Panc1 (cell line): ENCODE measurements around the gene SCG3. TPM values are rescaled to one million over a fixed set of nuclear protein-coding genes. Genes with fewer than 3 reads are reported as not detected.

Experiments
- ATAC-seq: fragments of 200-7000 bp; cut with Tn5 transposase; 2 replicates; pipeline ENCODE4 v1.9.1; 2020; ENCODE audit warnings: mild to moderate bottlenecking, moderate library complexity
- BruUV-seq: library from RNA; stranded (reverse); fragments of 400-500 nt; replicated peaks from 2 replicates; lab custom pipeline; 2021; lab: Mats Ljungman, UMichigan
- CTCF ChIA-PET: fragments of 300-600 bp; sonication (Branson Sonifier 250); formaldehyde crosslinking; loops from one replicate; lab custom pipeline; 2022; ENCODE audit warnings: antibody characterized with exemption; lab: Charles Lee
- POLR2A ChIA-PET: fragments of 300-600 bp; sonication (Branson Sonifier 250); formaldehyde crosslinking; loops from one replicate; lab custom pipeline; 2022; ENCODE audit warnings: antibody characterized with exemption; lab: Charles Lee
- DNase-seq: peaks from one replicate; pipeline ENCODE4 v3.0.0-alpha.2; 2010; ENCODE audit warnings: low read depth, low spot score
- H3K27ac ChIP-seq: 2 replicates; pipeline ENCODE4 v1.5.1; 2011; ENCODE audit warnings: mild to moderate bottlenecking, low read length, inconsistent platforms
- H3K27me3 ChIP-seq: fragments of 200-500 bp; sonication (Bioruptor generic); 2 replicates; pipeline ENCODE4 v1.6.0; 2014; ENCODE audit warnings: low read length, inconsistent platforms; ENCODE audit not compliant: control insufficient read depth, insufficient read depth
- H3K36me3 ChIP-seq: fragments of 200-500 bp; sonication (Bioruptor generic); 2 replicates; pipeline ENCODE4 v1.5.1; 2014; ENCODE audit warnings: inconsistent platforms, mild to moderate bottlenecking, low read length, moderate library complexity; ENCODE audit not compliant: control insufficient read depth, insufficient read depth
- H3K4me1 ChIP-seq: 2 replicates; pipeline ENCODE4 v1.5.1; 2011; ENCODE audit warnings: inconsistent platforms, mild to moderate bottlenecking, low read length, moderate library complexity; ENCODE audit not compliant: control insufficient read depth, insufficient read depth
- H3K4me3 ChIP-seq, 2 experiments: 2 replicates each; pipeline ENCODE4 v1.5.1; 2011 to 2012; ENCODE audit warnings: low read depth in 2 of 2, low read length in 2 of 2, mild to moderate bottlenecking in 2 of 2, inconsistent platforms in 1 of 2, moderate library complexity in 1 of 2
- H3K9me3 ChIP-seq: fragments of 200-500 bp; sonication (Bioruptor generic); 2 replicates; pipeline ENCODE4 v1.5.1; 2014; ENCODE audit warnings: low read depth, mild to moderate bottlenecking, inconsistent platforms, low read length, moderate library complexity; ENCODE audit not compliant: control insufficient read depth, insufficient read depth
- POLR2AphosphoS5 ChIP-seq: IDR thresholded peaks from 2 replicates; pipeline ENCODE4 v1.6.1; 2012; ENCODE audit warnings: mild to moderate bottlenecking, low read depth, low read length, moderate library complexity
- REST ChIP-seq, 2 experiments: IDR thresholded peaks; 2 replicates each; pipeline ENCODE4 v1.6.1; 2011 to 2012; ENCODE audit warnings: low read depth in 2 of 2, control low read depth in 1 of 2, low read length in 1 of 2, mild to moderate bottlenecking in 1 of 2, moderate library complexity in 1 of 2; ENCODE audit not compliant: insufficient read depth in 1 of 2
- SIN3A ChIP-seq: IDR thresholded peaks from 2 replicates; pipeline ENCODE4 v1.6.1; 2012; ENCODE audit warnings: low read depth, mild to moderate bottlenecking, low read length, moderate library complexity, borderline replicate concordance; ENCODE audit not compliant: insufficient read depth
- TCF7L2 ChIP-seq: IDR thresholded peaks from 2 replicates; pipeline ENCODE4 v1.6.1; 2011; ENCODE audit warnings: mild to moderate bottlenecking, low read depth, low read length, inconsistent platforms
- in situ Hi-C: cut with HindIII; loops from 2 replicates; pipeline ENCODE4 v1.10.0; 2016; ENCODE audit warnings: low sequenced_read_pairs, low pct_unique_long_range_greater_than_20kb
- intact Hi-C: fragments of 100-400 bp; cut with micrococcal nuclease; formaldehyde crosslinking; loops from one replicate; pipeline ENCODE4 v1.10.0; 2022; ENCODE audit not compliant: unreplicated experiment
- total RNA-seq: library from RNA; stranded (reverse); gene quantifications from one replicate; pipeline ENCODE4 v1.2.1, GENCODE V29; 2021; ENCODE audit not compliant: unreplicated experiment
- TF ChIP-seq, protein P1 (sequence below): fragments of 450-650 bp; IDR thresholded peaks from 2 replicates; pipeline ENCODE4 v1.5.1; 2017; ENCODE audit warnings: mild to moderate bottlenecking

SCG3 gene
- total RNA-seq, 1 experiment from 2014 or later = 0.62 TPM

DNA sequence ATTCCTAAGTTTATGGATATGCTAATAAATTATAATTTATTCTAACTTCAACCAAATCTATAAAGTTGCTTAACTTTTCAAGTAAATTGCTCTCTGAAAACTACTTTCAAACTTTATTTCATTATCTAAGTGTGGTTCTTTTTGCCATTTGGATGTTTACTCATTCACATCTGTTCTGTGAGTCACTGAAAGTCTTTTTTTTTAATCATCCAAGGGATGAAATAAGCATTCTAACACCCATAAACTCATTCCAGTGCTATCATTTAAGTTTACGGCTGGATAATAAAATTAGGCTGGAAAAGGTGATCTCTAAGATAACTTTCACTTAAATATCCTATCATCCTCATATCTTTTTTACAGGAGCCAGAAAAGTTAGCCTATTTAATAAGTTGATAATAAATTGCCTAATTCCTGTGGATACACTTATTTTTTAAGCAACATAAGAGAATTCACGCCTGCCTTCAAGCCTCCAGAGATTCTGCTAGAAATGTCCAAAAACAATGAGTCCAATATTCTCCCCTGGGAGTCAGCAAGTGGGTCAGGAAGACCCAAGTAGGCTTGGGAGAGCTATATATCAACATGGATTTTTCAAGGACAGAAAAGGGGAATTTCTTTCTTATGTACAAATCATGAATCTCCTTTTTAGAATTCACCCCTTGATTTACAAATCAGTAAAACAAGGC lies 25.8 kb downstream of the SCG3 start:
- Histone ChIP-seq H3K9me3 (no peaks in the 10 kb centered on the region), H3K4me1 (no peaks in the 10 kb centered on the region), H3K36me3 (no peaks in the 10 kb centered on the region), H3K4me3 (no peak overlapping the region), H3K27ac (no peak overlapping the region; the same call in 1 of the 2 replicates), H3K27me3 (peaks cover 8% of the 10 kb centered on the region; the same call in 1 of the 2 replicates)
- ChIA-PET POLR2A (no interaction called here), CTCF (interaction anchor here (1.8 kb wide), 1 partner anchor 69 kb away, joined by 5 read pairs; no protein-coding TSS in a partner anchor)
- no peak for DNase-seq
- BruUV-seq = no TSS peak
- in situ Hi-C loops (no loop called here), intact Hi-C loops (no loop called here)
- TF ChIP-seq REST (IDR thresholded peaks at IDR 0.05; ENCODE audit: insufficient read depth in 1 of 2, low read depth in 2 of 2, low read length in 1 of 2) (no peak), TCF7L2 (no peak), POLR2AphosphoS5 (no peak), SIN3A (no peak)
- TF ChIP-seq, protein P1, sequence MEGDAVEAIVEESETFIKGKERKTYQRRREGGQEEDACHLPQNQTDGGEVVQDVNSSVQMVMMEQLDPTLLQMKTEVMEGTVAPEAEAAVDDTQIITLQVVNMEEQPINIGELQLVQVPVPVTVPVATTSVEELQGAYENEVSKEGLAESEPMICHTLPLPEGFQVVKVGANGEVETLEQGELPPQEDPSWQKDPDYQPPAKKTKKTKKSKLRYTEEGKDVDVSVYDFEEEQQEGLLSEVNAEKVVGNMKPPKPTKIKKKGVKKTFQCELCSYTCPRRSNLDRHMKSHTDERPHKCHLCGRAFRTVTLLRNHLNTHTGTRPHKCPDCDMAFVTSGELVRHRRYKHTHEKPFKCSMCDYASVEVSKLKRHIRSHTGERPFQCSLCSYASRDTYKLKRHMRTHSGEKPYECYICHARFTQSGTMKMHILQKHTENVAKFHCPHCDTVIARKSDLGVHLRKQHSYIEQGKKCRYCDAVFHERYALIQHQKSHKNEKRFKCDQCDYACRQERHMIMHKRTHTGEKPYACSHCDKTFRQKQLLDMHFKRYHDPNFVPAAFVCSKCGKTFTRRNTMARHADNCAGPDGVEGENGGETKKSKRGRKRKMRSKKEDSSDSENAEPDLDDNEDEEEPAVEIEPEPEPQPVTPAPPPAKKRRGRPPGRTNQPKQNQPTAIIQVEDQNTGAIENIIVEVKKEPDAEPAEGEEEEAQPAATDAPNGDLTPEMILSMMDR = no peak
- no peak for ATAC-seq

- POLR2A ChIA-PET = no interaction called here
Measured at GRCh38 chr15:51708013-51708412, 26.7 kb downstream of the SCG3 start.

More at GRCh38 chr15:51708013-51708412, 26.7 kb downstream of the SCG3 start:
- DNase-seq = no peak
- in situ Hi-C loops = no loop called here
- ATAC-seq = peak; percentile 60; the same call in 1 of the 2 replicates
- Histone ChIP-seq H3K36me3 (no peaks in the 10 kb centered on the region), H3K27me3 (peaks cover 5% of the 10 kb centered on the region; the same call in 1 of the 2 replicates), H3K4me1 (no peaks in the 10 kb centered on the region), H3K4me3 (peak overlapping the region; percentile 39 to 61), H3K9me3 (no peaks in the 10 kb centered on the region), H3K27ac (peak overlapping the region; percentile 57; the same call in 1 of the 2 replicates)
- no peak for TF ChIP-seq TCF7L2
- TF ChIP-seq, protein P1 = no peak
- no TSS peak for BruUV-seq
- CTCF ChIA-PET = interaction anchor here (0.7 kb wide), 1 partner anchor 86 kb away, joined by 3 read pairs; no protein-coding TSS in a partner anchor
- intact Hi-C loops = no loop called here
